22Rv1 (cell line): ENCODE measurements around the gene ADAM12.

Source experiments
- CTCF ChIP-seq: fragments of 450-650 bp; IDR thresholded peaks from 2 replicates; pipeline ENCODE4 v1.5.1; 2017; ENCODE audit warnings: mild to moderate bottlenecking
- ZFX ChIP-seq: fragments of 450-650 bp; IDR thresholded peaks from 2 replicates; pipeline ENCODE4 v1.6.1; 2017; ENCODE audit warnings: antibody characterized with exemption, borderline replicate concordance

GRCh38 chr10:126277181-126277580 lies 111.1 kb downstream of the ADAM12 start:
- no peak for TF ChIP-seq CTCF
- TF ChIP-seq ZFX = no peak
